Activated CD8-positive, alpha-beta memory T cell treated with anti-CD3 and anti-CD28 coated beads, Interleukin-2, amount 50 U/mL, for 4 hours (primary cell): Measurements from ENCODE around the gene E4F1.
A peak's percentile ranks its signal among the peaks of the same experiment; 100 is the strongest.
"Not testable (repeated sequence)": the region's sequence is repeated elsewhere in the genome, so short reads cannot be mapped to it uniquely, and the experiment has no call there.

Source experiments
- DNase-seq: peaks from one replicate; pipeline ENCODE4 v3.0.0-alpha.2; 2020

Gene E4F1

DNA sequence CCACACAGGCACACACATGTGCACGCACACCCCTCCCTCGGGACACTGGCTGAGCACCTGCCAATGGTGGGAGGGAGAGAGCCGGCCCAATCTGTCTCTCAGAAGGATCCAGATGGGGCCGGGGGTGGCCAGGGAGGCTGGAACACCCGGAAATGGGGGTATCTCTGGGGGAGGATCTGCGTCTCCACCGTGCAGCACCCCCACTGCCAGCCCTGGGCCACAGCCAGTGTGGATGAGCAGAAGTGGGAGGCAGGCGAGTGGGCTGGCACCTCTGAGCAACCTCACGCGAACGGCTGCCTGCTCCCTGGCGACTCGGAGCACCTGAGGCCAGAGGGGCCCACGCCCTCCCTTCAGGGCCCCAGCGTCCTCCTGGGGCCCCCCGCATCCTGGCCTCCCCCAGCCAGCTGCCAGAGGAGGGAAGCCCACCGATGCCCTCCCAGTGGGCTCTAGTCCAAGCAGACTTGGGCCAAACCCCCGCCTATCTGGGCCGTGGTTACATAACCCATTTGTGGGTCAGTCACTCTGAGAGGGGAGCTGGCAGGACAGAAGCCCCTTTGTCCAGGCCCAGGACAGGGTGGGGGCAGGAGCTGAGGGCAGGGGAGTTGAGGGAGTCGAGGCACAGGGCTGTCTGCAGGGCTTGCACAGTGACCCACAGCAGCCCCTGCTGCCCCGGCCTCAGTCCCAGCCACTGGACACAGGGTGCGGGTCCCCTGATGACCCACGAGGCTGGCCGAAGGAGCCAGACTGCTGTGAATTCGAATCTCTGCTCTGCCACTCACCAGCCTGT is 32.5 kb upstream of the E4F1 start:
- DNase-seq, result no peak

DNA sequence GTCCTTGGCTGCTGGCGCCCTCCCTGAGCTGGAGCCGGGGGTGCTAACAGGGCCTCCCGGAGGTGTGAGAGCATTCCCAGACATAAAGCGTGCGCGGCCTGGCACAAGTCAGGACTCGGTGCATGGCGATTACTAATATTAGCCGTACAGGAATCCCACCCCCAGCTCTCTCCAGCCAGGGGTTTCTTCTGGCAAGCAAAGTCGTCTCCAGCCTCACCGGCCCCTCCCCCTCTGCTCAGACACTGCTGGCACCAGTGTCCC is 32.0 kb upstream of the E4F1 start:
- DNase-seq, result no peak

DNA sequence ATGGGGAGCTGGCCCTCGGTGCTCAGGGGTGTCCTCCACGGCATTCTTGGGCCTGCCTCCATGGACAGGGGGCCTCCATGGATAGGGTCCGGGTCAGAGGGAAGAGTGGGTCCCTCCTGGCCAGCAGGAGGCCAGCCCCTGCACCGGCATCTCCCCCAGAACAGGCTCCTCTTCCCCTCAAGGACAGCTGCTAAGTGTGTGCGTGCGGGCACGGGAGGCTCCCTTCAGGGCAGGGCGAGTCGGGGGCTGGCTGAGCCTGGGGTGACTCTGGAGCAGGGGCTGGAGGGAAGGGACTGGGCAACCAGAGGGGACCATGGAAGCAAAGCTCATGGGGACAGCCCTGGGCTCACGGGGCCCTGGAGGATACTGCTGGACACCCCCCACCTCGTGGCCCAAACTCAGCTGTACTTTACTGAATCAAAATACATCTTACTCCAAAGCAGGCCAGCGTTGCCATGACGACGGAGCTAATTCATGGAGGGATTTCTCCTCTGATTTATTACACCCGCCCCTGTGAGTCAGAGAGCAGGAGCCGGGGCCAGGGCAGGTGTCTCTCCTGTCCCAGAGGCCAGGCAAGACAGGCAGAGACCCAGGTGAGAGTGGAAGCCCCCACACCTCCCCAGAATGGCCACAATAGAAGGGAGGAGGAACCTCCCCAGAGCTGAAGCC is 29.1 kb upstream of the E4F1 start:
- no peak for DNase-seq

GRCh38 chr16:2194852-2195321 is 28.5 kb upstream of the E4F1 start:
- peak; percentile 49 for DNase-seq

DNA sequence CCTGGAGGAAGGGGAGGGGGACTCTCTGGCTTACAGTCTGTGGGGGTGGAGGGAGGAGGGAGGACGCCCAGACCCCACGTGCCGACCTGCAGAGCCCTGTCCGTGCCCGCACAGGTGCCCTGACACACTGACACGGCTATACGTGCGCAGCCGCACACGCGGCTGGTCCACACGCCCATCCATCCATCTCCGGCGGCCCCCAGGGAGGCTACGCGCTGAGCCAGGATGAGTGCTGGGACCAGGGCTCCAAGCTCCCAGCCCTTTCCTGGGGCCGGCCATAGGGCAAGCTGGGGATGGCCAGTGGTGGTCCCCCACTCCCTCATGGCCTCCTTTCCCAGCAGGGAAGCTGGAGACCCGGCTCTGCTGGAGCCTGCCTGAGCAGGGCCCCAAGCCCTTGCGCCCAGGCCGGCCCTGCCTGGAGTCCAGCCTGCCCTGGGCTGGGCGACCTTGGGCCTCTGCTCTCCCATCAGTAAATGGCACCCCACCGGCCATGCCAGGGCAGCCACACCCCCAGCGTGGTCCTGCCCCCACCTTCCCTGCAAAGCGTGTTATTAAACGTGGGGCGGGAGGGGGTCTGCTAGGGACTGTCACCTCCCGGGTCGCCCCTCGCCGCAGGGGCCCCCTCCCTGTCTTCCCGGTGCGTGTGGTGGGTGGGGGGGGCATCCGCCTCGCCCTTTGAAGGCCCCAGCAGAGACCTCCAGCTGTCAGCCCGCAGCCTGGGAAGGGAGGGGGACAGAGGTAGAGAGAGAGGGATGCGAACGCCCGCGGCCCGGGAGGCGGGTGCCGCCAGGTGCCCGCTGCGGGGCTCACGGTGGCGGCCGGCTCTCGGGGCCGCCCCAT is 27.8 kb upstream of the E4F1 start:
- no peak for DNase-seq

DNA sequence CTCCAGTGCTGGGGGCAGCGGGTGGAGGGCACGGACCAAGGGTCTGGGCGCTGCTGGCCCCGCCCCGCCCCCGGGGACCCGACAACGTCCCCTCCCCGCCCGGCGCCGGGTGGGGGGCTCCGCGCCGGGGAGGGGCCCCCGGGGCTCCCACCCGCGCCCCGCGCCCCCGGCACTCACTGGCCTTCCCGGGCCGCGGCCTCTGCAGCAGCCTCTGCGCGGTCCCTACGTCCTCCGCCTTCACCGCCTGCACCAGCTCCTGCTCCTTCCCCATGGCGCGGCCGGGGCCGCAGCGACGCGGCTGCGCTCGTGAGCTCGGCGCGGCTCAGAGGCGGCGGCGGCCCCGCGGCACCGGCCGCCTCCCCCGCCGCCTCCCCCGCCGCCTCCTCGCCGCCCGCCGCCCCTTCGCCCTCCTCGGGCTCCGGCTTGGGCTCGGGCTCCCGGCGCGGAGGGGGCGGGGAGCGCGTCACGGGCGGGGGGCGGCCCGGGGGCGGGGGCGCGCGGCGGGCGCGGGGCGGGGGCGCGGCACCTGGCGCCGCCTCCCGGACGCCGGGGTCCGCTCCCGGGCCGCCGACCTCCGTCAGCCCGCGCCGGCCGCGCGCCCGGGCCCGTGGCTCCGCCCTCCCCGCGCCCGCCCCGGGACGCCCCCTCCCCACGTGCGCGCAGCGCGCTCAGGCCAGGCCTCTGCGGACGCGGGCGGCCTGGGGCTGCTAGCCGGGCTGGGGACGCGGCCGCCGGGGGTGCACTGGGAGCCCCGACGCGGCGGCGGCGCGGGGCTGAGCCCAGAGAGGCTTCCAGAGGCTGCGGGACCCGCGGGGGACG is 27.0 kb upstream of the E4F1 start, which contains the start of gene CASKIN1:
TSS of gene CASKIN1 (minus strand) at position 444 of the 819 bp plus-strand sequence. CDS start at position 271, 173 bp downstream.
- DNase-seq, result no peak

- no peak for DNase-seq
Observed at GRCh38 chr16:2196981-2197511, 26.3 kb upstream of the E4F1 start.

- no peak for DNase-seq
Observed at GRCh38 chr16:2197765-2198164, 25.6 kb upstream of the E4F1 start.

GRCh38 chr16:2198283-2198682 is 25.1 kb upstream of the E4F1 start:
- no peak for DNase-seq

- DNase-seq, result no peak
Observed at GRCh38 chr16:2199095-2199494, 24.3 kb upstream of the E4F1 start.

- no peak for DNase-seq
Observed at GRCh38 chr16:2199621-2200139, 23.7 kb upstream of the E4F1 start.

DNA sequence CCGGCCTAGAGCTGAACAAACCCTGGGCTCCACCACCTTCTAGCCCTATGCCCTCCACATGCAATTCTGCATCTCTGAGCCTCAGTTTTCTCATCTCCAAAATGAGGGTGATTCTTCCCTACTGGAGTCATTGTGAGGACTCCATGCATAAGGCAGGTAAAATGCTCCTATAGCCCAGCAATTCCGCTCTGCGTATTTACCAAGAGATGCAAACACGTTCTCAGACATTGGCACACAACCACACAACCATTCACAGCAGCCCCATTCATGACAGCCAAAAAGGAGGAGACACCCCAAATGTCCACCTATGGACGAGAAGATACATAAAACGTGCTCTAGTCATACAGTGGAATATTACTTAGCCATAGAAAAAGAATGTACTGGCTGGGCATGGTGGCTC is 23.1 kb upstream of the E4F1 start:
- no peak for DNase-seq

GRCh38 chr16:2203119-2203688 is 20.2 kb upstream of the E4F1 start:
- not testable (repeated sequence) for DNase-seq

GRCh38 chr16:2204416-2205103 is 18.8 kb upstream of the E4F1 start:
- DNase-seq, result no peak

- peak; percentile 93 for DNase-seq
Observed at GRCh38 chr16:2205104-2205966, 18.1 kb upstream of the E4F1 start, which contains the start of gene MLST8. Gene MLST8, plus strand, starts transcription at chr16:2205454. Its CDS starts 632 bp downstream, at chr16:2206086.

DNA sequence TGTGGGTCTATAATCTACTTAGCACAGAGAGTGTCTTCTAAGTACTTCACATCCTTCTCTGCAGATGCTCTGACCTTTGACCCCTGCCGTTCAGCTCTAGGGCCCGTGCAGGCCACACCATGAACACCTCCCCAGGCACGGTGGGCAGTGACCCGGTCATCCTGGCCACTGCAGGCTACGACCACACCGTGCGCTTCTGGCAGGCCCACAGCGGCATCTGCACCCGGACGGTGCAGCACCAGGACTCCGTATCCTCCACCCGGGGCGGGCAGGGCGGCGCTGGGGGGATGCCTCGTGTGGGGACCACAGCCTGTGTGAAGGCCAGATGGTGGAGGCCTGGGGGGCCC is 17.5 kb upstream of the E4F1 start:
- DNase-seq, result no peak

GRCh38 chr16:2206420-2206779 is 17.0 kb upstream of the E4F1 start:
- DNase-seq, result no peak

GRCh38 chr16:2206780-2207433 is 16.5 kb upstream of the E4F1 start:
- no peak for DNase-seq

DNA sequence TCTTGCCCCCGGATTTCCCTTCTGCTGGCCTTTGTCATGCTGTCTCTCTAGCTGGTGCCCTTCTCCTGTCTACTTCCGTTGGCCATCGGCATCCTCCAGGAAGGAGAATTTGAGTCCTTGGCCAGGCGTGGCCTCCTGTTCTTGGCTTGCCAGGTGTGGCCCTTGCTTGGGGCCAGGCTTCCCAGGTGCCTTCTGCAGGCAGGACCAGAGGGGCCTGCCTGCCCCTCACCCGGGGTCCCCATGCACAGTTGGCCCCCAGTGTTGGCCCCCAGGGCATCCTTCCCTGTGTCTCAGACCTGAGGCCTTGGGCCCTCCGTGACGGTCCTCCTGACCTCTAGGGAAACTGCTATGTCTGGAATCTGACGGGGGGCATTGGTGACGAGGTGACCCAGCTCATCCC is 15.5 kb upstream of the E4F1 start:
- DNase-seq, result no peak

DNA sequence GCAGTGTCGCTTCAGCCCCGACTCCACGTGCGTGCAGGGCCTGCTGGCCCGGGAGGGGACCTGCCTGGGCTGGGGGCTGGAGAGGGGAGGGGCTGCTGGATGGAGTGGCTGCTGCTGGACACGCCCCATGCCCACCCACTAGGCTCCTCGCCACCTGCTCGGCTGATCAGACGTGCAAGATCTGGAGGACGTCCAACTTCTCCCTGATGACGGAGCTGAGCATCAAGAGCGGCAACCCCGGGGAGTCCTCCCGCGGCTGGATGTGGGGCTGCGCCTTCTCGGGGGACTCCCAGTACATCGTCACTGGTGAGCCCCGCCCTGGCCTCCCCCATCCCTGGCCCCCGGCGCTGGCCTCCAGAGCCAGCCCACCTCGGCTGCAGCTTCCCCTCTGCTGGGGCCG is 15.1 kb upstream of the E4F1 start:
- no peak for DNase-seq
